Astrocyte (in vitro differentiated cells and primary cell): ENCODE data around the gene SH3BP5L. TPM values are rescaled to one million over a fixed set of nuclear protein-coding genes. Genes with fewer than 3 reads are reported as not detected.
"Not testable (repeated sequence)": the region's sequence is repeated elsewhere in the genome, so short reads cannot be mapped to it uniquely, and the experiment has no call there.

Experiments
- DNase-seq: peaks from one replicate; pipeline ENCODE4 v3.0.0-alpha.2; 2010; ENCODE audit warnings: low read depth
- FAIRE-seq: peaks from 2 replicates; lab custom pipeline; 2011; peaks lifted over from hg19 to GRCh38; lab: Jason Lieb, UNC
- H2AFZ ChIP-seq: 2 replicates; pipeline ENCODE4 v1.6.0; 2012; ENCODE audit warnings: low read depth, low read length, inconsistent platforms
- H3K27ac ChIP-seq: 2 replicates; pipeline ENCODE4 v1.5.1; 2011; ENCODE audit warnings: low read depth, low read length, inconsistent platforms
- H3K27me3 ChIP-seq: 2 replicates; pipeline ENCODE4 v1.6.0; 2011; ENCODE audit warnings: low read length, inconsistent platforms; ENCODE audit not compliant: insufficient read depth
- H3K36me3 ChIP-seq: 2 replicates; pipeline ENCODE4 v1.5.1; 2011; ENCODE audit warnings: low read length, inconsistent platforms; ENCODE audit not compliant: insufficient read depth
- H3K4me1 ChIP-seq: 2 replicates; pipeline ENCODE4 v1.5.1; 2011; ENCODE audit warnings: low read length, inconsistent platforms; ENCODE audit not compliant: insufficient read depth
- H3K4me2 ChIP-seq: 2 replicates; pipeline ENCODE4 v1.6.0; 2012; ENCODE audit warnings: low read length, inconsistent platforms
- H3K4me3 ChIP-seq: 2 replicates; pipeline ENCODE4 v1.5.1; 2011; ENCODE audit warnings: low read depth, mild to moderate bottlenecking, low read length, inconsistent platforms; ENCODE audit not compliant: insufficient read depth
- H3K79me2 ChIP-seq: 2 replicates; pipeline ENCODE4 v1.6.0; 2012; ENCODE audit warnings: mild to moderate bottlenecking, low read length, inconsistent platforms; ENCODE audit not compliant: insufficient read depth
- H3K9ac ChIP-seq: 2 replicates; pipeline ENCODE4 v1.6.0; 2012; ENCODE audit warnings: mild to moderate bottlenecking, low read length, inconsistent platforms
- H3K9me3 ChIP-seq: 2 replicates; pipeline ENCODE4 v1.5.1; 2012; ENCODE audit warnings: low read depth, mild to moderate bottlenecking, low read length, inconsistent platforms; ENCODE audit not compliant: insufficient read depth
- H4K20me1 ChIP-seq: 2 replicates; pipeline ENCODE4 v1.6.0; 2012; ENCODE audit warnings: low read length, inconsistent platforms; ENCODE audit not compliant: insufficient read depth
- H3K27ac Mint-ChIP-seq: one replicate; pipeline ENCODE4 v1.8.0; 2021; ENCODE audit warnings: mild to moderate bottlenecking, mixed read lengths; ENCODE audit not compliant: unreplicated experiment
- H3K27me3 Mint-ChIP-seq: one replicate; pipeline ENCODE4 v1.8.0; 2021; ENCODE audit warnings: low read depth, mixed read lengths; ENCODE audit not compliant: unreplicated experiment
- H3K36me3 Mint-ChIP-seq: one replicate; pipeline ENCODE4 v1.8.0; 2021; ENCODE audit warnings: low read depth, mixed read lengths; ENCODE audit not compliant: unreplicated experiment
- H3K4me1 Mint-ChIP-seq: one replicate; pipeline ENCODE4 v1.8.0; 2021; ENCODE audit warnings: low read depth, mixed read lengths; ENCODE audit not compliant: unreplicated experiment
- H3K4me3 Mint-ChIP-seq: one replicate; pipeline ENCODE4 v1.8.0; 2021; ENCODE audit warnings: mild to moderate bottlenecking, moderate library complexity, mixed read lengths; ENCODE audit not compliant: unreplicated experiment
- H3K9me3 Mint-ChIP-seq: one replicate; pipeline ENCODE4 v1.8.0; 2021; ENCODE audit warnings: mild to moderate bottlenecking, mixed read lengths; ENCODE audit not compliant: unreplicated experiment
- CTCF ChIP-seq: IDR thresholded peaks from 2 replicates; pipeline ENCODE4 v1.5.1; 2011; ENCODE audit warnings: low read depth, mild to moderate bottlenecking, inconsistent platforms, low read length, moderate library complexity; ENCODE audit not compliant: insufficient read depth
- EZH2 ChIP-seq: IDR thresholded peaks from 2 replicates; pipeline ENCODE4 v1.6.1; 2012; ENCODE audit warnings: mild to moderate bottlenecking, low read length, inconsistent platforms; ENCODE audit not compliant: insufficient read depth
- total RNA-seq: library from RNA; stranded (reverse); gene quantifications from 2 replicates; pipeline ENCODE4 v1.2.1, GENCODE V29; 2021

The SH3BP5L gene
- total RNA-seq, 1 donor from 2014 or later = 37.7 TPM

DNA sequence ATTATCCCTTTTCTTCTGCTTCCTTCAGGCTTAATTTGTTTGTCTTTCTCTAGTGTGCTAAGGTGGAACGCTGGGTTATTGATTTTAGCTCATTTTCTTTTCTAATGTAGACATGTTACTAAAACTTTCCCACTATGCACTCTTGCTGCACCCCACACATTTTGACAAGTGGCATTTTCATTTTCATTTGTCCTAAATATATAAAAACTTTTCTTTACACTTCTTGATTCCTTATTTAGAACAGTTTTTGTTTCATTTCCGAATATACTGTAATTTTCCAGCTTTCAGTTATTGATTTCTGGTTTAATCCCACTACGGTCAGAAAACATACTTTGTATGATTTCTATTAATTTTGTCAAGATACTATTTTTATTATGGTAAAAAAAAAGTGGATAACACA is 25.3 kb downstream of the SH3BP5L start:
- Histone ChIP-seq H3K79me2 (no peaks in the 10 kb centered on the region), H3K9me3 (no peaks in the 10 kb centered on the region), H3K4me3 (no peak overlapping the region), H3K4me2 (no peak overlapping the region), H3K27ac (no peak overlapping the region), H3K9ac (no peak overlapping the region), H3K27me3 (no peaks in the 10 kb centered on the region), H3K4me1 (no peaks in the 10 kb centered on the region), H3K36me3 (no peaks in the 10 kb centered on the region), H2AFZ (no peak overlapping the region), H4K20me1 (no peaks in the 10 kb centered on the region)
- DNase-seq (no peak), FAIRE-seq (no peak)
- no peak overlapping the region for H3K4me3 Mint-ChIP-seq
- TF ChIP-seq EZH2 (no peak), CTCF (no peak)
- no peaks in the 10 kb centered on the region for H3K36me3 Mint-ChIP-seq
- H3K9me3 Mint-ChIP-seq = peaks cover 5% of the 10 kb centered on the region
- no peak overlapping the region for H3K27ac Mint-ChIP-seq
- peaks cover 7% of the 10 kb centered on the region for H3K27me3 Mint-ChIP-seq
- no peaks in the 10 kb centered on the region for H3K4me1 Mint-ChIP-seq

DNA sequence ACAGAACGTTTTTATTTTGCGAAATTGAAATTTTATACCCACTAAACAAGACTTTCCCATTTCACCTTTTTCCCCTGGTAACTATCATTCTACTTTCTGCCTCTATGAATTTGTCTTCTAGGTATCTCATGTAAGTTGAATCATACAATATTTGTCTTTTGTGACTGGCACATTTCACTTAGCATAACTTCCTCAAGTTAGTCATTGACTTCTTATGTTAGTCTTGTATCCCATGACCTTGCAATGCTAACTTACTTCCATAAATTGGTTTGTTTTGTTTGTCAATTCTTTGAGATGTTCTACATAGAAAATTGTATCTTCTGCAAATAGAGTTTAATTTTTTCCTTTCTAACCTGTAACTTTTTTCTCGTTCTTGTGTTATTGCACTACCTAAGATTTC is 26.9 kb downstream of the SH3BP5L start:
- FAIRE-seq (no peak), DNase-seq (no peak)
- no peak overlapping the region for H3K4me3 Mint-ChIP-seq
- no peaks in the 10 kb centered on the region for H3K36me3 Mint-ChIP-seq
- no peak overlapping the region for H3K27ac ChIP-seq
- no peak overlapping the region for H3K4me2 ChIP-seq
- no peak overlapping the region for H3K27ac Mint-ChIP-seq
- peaks cover 5% of the 10 kb centered on the region for H3K9me3 Mint-ChIP-seq
- H3K4me1 Mint-ChIP-seq = no peaks in the 10 kb centered on the region
- H4K20me1 ChIP-seq = no peaks in the 10 kb centered on the region
- H3K4me1 ChIP-seq = no peaks in the 10 kb centered on the region
- no peaks in the 10 kb centered on the region for H3K79me2 ChIP-seq
- H3K27me3 Mint-ChIP-seq = peaks cover 3% of the 10 kb centered on the region
- no peak overlapping the region for H3K9ac ChIP-seq
- H3K27me3 ChIP-seq = no peaks in the 10 kb centered on the region
- no peak overlapping the region for H2AFZ ChIP-seq
- H3K36me3 ChIP-seq = no peaks in the 10 kb centered on the region
- no peak overlapping the region for H3K4me3 ChIP-seq
- no peak for TF ChIP-seq EZH2
- no peak for TF ChIP-seq CTCF
- H3K9me3 ChIP-seq = no peaks in the 10 kb centered on the region

- H2AFZ ChIP-seq, H3K4me3 ChIP-seq, H3K27me3 ChIP-seq, FAIRE-seq, H3K36me3 Mint-ChIP-seq, H3K27ac ChIP-seq, H3K4me1 ChIP-seq, H4K20me1 ChIP-seq, H3K9me3 Mint-ChIP-seq, H3K4me3 Mint-ChIP-seq, H3K9me3 ChIP-seq, H3K36me3 ChIP-seq, DNase-seq, H3K79me2 ChIP-seq, H3K27me3 Mint-ChIP-seq, H3K9ac ChIP-seq, H3K4me2 ChIP-seq, H3K27ac Mint-ChIP-seq, H3K4me1 Mint-ChIP-seq: not testable (repeated sequence)
These were observed 31.1 kb downstream of the SH3BP5L start for GRCh38 chr1:248794663-248795062.
